Memory B cell (primary cell): ENCODE results near the gene PRTN3.
A peak's percentile ranks its signal among the peaks of the same experiment; 100 is the strongest.

Experiments
- ATAC-seq: fragments of 150-1000 bp; cut with Tn5 transposase; 2 replicates; pipeline ENCODE4 v1.10.0; 2021; ENCODE audit warnings: low read depth, mild to moderate bottlenecking, moderate library complexity
- DNase-seq, 2 donors: peaks; one replicate each; pipeline ENCODE4 v3.0.0; 2022; ENCODE audit warnings: low spot score in 2 of 2
- H3K27ac Mint-ChIP-seq: one replicate; pipeline ENCODE4 v1.8.0; 2022; ENCODE audit warnings: mild to moderate bottlenecking, moderate library complexity, mixed read lengths
- H3K27me3 Mint-ChIP-seq: one replicate; pipeline ENCODE4 v1.8.0; 2022; ENCODE audit warnings: mixed read lengths
- H3K36me3 Mint-ChIP-seq: one replicate; pipeline ENCODE4 v1.8.0; 2022; ENCODE audit warnings: mild to moderate bottlenecking, mixed read lengths
- H3K4me1 Mint-ChIP-seq: one replicate; pipeline ENCODE4 v1.8.0; 2022; ENCODE audit warnings: mixed read lengths
- H3K4me3 Mint-ChIP-seq: one replicate; pipeline ENCODE4 v1.8.0; 2022; ENCODE audit warnings: mild to moderate bottlenecking, moderate library complexity, mixed read lengths
- H3K9me3 Mint-ChIP-seq: one replicate; pipeline ENCODE4 v1.8.0; 2022; ENCODE audit warnings: mixed read lengths

Gene PRTN3

DNA sequence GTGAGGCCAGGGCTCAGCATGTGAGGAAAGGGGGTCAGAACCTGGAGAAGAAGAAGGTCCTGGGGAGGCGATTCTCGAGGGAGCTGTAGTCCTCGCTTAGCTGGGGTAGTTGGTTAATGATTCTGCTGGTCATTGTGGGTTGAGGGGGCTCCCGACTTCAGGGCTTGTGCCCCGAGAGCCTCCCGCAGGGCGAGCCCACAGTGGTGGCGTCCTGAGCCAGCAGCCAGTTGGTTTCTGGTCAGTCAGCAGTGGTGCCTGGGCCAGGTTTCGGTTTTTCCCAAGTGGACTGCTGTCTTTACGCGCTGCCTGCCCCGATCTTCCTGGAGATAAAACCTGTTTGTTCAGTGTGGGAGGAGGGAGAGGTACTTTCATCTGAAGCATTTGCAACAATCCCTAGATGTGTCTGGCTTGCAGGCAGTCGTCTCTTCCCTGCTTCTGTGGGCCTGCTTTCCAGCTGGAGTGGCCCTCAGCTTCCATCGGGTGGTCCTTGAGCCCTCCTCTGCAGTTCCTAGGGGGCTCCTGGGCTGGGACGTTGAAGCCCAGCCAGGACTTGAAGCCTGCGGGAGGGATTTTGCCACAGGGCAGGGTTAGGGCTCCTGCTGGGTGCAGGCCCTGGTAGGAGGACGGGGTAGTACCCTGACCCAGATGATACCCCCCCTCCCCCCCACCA is 40.3 kb upstream of the PRTN3 start:
- Mint-ChIP-seq H3K36me3 (peaks cover 14% of the 10 kb centered on the region), H3K27me3 (no peaks in the 10 kb centered on the region), H3K4me3 (peak overlapping the region; percentile 55), H3K9me3 (no peaks in the 10 kb centered on the region), H3K27ac (peak overlapping the region; percentile 86), H3K4me1 (peaks cover 24% of the 10 kb centered on the region)
- no peak for ATAC-seq
- no peak for DNase-seq

DNA sequence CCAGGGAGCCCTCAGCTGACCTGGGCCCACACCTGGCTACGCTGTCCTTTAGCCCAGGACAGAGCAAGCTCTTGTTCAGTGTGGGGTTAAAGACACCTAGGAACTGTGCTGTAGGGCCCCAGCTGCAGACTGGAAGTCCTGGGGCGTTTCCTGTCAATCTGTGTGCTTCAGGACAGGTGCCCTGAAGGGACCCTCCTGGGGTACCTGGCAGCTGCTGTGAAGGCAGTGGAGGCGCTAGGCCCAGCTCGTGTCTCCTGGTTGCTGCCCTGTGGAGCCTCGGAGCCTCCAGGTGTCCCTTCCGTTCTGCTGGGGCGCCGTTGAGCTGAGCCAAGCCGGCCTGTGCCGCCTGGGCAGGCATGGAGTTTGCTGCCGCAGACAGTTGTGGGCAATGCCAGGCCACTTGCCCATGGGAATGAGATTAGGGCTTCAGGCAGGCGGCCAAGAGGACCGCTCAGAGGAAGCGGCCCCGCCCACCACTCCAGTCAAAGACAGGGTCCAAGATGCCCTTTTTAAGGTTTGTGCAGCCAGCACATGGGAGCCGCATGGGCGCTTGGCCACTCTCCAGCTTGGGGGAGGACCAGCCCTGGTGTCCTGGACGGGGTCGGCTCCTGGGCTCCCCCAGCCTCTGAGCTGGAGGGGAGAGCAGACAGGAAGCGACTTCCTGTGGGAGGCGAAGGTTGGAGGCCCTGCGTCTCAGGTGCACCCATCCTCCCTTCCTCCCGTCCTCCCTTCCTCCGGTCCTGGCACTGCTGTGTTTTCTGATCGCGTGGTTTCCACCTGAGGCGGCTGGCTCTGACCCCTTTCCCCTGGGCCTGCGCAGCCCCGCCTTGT is 39.6 kb upstream of the PRTN3 start:
- Mint-ChIP-seq H3K36me3 (peaks cover 14% of the 10 kb centered on the region), H3K27me3 (no peaks in the 10 kb centered on the region), H3K27ac (peak overlapping the region; percentile 62), H3K4me3 (peak overlapping the region; percentile 24), H3K9me3 (no peaks in the 10 kb centered on the region), H3K4me1 (peaks cover 24% of the 10 kb centered on the region)
- DNase-seq (no peak), ATAC-seq (no peak)

DNA sequence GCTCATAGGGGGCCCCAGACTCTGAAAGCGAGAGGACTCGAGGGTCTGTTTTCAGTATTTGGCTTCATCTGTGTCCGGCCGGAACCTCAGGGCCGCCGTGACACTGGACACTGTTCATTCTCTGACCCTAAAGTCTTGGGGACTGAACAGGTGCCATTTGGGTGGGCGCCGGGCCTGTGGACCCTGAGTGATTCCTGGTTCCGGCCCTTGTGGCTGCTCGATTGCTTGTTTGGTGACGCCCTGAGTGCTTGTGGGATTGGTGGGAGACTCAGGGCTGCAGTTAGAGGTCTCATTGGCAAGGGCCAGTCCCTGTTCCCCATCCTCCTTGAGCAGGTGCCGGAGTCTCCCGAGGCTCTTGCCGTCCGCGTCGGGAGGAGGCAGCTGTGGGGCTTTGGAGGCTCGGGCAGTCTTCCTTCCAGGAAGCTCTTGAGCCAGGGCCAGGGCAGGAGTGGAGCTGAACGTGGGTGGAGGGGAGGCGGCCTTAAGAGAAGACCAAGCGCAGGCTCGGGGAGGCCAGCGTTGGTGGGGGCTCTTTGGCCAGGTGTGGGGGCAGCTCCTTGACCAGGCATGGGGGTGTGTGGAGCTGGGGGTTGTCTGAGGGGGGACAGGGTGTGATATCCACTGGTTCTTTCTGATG is 38.8 kb upstream of the PRTN3 start:
- Mint-ChIP-seq H3K9me3 (no peaks in the 10 kb centered on the region), H3K4me1 (peaks cover 22% of the 10 kb centered on the region), H3K27ac (peak overlapping the region; percentile 62), H3K4me3 (no peak overlapping the region), H3K27me3 (no peaks in the 10 kb centered on the region), H3K36me3 (peaks cover 17% of the 10 kb centered on the region)
- ATAC-seq, result no peak
- DNase-seq, result no peak

DNA sequence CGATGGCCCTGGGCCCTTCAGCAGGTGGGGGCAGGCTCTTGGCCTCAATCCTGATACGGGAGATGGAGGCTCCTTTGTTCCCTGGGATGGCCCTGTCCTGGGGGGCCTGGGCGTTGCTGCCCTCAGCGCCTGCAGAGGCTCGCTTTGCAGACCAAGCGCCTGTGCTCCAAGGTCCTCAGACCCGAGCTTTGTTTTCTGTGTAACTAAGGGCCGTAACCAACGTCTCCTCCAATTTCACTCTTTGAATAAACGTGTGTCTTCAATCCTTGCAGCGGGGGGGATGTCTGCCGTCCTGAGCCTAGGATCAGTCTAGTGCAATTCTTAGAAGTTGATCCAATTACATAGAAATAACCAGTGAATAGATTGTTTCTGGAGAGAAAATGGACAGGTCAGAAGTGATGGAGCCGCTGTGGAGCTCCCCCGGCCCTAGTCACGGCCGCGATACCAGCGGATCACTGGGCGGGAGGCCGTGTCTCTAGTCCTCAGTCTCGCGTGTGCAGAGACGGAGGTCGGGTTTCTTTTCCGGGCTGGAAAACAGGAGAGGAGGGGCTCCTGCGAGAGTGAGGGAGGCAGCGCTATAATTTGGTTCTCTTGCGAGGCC is 38.2 kb upstream of the PRTN3 start:
- Mint-ChIP-seq H3K36me3 (peaks cover 23% of the 10 kb centered on the region), H3K4me3 (no peak overlapping the region), H3K27me3 (no peaks in the 10 kb centered on the region), H3K27ac (no peak overlapping the region), H3K9me3 (no peaks in the 10 kb centered on the region), H3K4me1 (peaks cover 22% of the 10 kb centered on the region)
- DNase-seq, result no peak
- ATAC-seq, result no peak

DNA sequence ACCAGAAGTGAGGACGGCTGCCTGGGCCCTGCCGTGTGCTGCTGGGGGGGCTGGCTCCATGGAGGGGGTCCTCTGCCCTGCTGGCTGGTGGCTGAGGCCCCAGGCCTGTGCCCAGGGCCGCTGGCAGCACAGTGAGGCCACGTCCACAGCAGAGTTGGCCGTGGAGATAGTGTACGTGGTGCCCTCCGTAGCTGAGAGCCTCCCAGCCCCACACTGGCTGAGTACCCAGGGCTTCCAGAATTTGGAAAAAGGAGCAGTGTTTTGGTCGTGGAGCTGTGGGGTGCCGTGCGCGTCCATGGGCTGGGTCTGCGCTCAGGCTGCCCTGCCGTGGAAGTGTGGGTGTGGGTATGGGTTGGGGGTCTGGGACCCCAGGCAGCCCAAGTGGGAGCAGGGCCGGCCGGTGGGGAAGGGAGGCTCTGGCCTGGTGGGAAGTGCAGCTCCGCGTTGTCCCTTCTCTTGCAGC is 37.7 kb upstream of the PRTN3 start:
- Mint-ChIP-seq H3K4me1 (peaks cover 24% of the 10 kb centered on the region), H3K9me3 (no peaks in the 10 kb centered on the region)
- ATAC-seq, result no peak

DNA sequence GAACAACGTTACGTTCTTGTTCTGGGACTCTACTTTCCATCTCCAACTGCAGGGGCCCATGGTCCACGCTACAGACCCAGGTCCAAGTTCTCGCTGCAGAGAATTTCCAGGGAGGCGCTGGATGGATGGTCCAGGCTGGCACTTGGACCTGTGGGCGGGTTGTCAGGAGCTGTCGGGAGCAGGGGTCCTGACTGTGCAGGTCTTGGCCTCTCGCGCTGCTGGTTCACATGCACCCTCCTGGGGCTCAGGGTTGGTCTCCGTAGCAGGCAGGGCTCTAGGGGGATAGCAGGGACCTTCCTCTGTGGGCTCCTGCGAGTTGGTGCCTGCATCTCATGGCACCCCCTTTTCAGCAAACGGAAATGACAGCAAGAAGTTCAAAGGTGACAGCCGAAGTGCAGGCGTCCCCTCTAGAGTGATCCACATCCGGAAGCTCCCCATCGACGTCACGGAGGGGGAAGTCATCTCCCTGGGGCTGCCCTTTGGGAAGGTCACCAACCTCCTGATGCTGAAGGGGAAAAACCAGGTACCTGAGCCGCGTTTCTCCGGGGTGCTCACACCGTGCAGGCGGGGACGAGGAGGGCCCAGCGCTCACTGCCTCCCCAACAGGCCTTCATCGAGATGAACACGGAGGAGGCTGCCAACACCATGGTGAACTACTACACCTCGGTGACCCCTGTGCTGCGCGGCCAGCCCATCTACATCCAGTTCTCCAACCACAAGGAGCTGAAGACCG is 36.9 kb upstream of the PRTN3 start:
- H3K9me3 Mint-ChIP-seq, result no peaks in the 10 kb centered on the region
- peaks cover 26% of the 10 kb centered on the region for H3K36me3 Mint-ChIP-seq
- H3K4me1 Mint-ChIP-seq, result peaks cover 24% of the 10 kb centered on the region
- ATAC-seq (no peak), DNase-seq (no peak)
- no peak overlapping the region for H3K4me3 Mint-ChIP-seq
- H3K27me3 Mint-ChIP-seq, result no peaks in the 10 kb centered on the region
- no peak overlapping the region for H3K27ac Mint-ChIP-seq

More for the DNA sequence above, 37.7 kb upstream of the PRTN3 start:
- Mint-ChIP-seq H3K4me3 (no peak overlapping the region), H3K27me3 (no peaks in the 10 kb centered on the region), H3K36me3 (peaks cover 27% of the 10 kb centered on the region), H3K27ac (no peak overlapping the region)
- no peak for DNase-seq

DNA sequence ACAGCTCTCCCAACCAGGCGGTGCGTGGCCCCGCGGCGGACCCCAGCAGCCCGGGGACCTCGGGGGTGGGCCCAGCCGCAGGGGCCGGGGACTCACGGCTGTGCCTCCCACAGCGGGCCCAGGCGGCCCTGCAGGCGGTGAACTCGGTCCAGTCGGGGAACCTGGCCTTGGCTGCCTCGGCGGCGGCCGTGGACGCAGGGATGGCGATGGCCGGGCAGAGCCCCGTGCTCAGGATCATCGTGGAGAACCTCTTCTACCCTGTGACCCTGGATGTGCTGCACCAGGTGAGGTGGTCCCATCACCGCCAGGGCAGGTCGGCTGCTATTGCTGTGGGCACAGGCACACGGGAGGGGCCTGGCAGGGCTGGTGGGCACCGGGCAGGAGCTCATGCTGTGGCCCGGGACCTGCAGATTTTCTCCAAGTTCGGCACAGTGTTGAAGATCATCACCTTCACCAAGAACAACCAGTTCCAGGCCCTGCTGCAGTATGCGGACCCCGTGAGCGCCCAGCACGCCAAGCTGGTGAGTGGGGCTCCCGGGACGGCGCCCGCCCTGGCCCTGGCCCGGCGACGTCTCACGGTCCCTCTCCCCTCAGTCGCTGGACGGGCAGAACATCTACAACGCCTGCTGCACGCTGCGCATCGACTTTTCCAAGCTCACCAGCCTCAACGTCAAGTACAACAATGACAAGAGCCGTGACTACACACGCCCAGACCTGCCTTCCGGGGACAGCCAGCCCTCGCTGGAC is 36.2 kb upstream of the PRTN3 start:
- Mint-ChIP-seq H3K4me1 (peaks cover 18% of the 10 kb centered on the region), H3K27ac (no peak overlapping the region), H3K36me3 (peaks cover 25% of the 10 kb centered on the region), H3K4me3 (no peak overlapping the region), H3K9me3 (no peaks in the 10 kb centered on the region), H3K27me3 (no peaks in the 10 kb centered on the region)
- ATAC-seq (no peak), DNase-seq (no peak)

DNA sequence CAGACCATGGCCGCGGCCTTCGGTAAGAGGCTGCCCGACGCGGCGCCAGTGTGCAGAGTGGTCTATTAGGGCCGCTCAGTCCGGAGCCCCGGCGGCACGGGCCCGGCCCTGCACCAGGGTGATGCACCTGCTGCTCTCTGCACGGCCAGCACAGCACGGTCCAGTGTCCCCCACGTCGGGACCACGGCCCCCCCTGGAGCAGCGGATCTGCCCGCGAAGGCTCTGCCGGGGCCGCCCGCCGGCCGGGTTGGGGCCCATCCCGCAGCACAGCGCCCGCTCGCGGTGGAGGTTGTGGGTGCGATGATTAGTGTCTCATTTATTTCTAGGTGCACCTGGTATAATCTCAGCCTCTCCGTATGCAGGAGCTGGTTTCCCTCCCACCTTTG is 35.6 kb upstream of the PRTN3 start:
- H3K27ac Mint-ChIP-seq, result no peak overlapping the region
- H3K36me3 Mint-ChIP-seq, result peaks cover 21% of the 10 kb centered on the region
- no peak for ATAC-seq
- H3K27me3 Mint-ChIP-seq, result no peaks in the 10 kb centered on the region
- H3K9me3 Mint-ChIP-seq, result no peaks in the 10 kb centered on the region
- no peak for DNase-seq
- H3K4me3 Mint-ChIP-seq, result no peak overlapping the region
- H3K4me1 Mint-ChIP-seq, result peaks cover 15% of the 10 kb centered on the region

DNA sequence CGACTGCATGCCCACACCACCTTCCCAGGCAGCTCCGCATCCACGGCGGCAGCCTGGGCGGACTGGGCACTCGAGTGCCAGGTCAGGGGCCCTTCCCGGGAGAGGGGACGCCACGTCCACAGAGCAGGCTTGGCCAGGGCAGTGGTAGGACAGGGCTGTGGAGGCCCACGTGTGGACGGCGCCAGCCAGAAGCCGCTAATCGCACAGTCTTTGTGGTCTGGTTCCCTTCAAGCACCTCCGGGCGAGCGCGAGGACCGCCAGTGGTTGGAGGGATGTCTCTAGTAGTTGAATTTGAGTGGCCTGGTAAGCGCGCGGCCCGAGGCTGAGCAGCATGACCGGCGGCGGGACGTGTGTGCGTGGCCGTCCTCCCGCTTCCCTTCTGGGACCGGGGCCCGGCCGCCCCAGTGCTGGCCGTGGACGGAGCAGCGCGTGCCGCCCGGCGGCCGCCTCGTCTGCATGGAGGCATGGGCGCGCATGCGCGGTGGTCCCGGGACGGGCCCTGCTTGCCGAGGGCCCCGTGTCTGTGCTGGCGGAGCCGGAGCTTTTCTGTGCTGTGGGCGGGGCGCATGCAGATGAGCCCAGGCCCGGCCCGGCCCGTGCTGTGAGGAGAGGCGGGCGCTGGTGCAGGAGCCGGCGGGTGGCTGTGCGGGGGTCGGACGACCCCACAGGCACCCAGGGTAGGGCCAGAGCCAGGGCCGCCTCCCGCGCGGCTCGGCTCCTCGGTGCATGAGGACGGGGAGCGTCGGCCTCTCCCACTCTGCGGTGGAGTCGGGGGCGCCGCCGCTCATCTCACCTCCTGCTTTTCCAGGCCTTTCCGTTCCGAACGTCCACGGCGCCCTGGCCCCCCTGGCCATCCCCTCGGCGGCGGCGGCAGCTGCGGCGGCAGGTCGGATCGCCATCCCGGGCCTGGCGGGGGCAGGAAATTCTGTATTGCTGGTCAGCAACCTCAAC is 34.9 kb upstream of the PRTN3 start:
- no peak for DNase-seq
- no peaks in the 10 kb centered on the region for H3K9me3 Mint-ChIP-seq
- H3K27me3 Mint-ChIP-seq, result no peaks in the 10 kb centered on the region
- no peak overlapping the region for H3K4me3 Mint-ChIP-seq
- H3K36me3 Mint-ChIP-seq, result peaks cover 23% of the 10 kb centered on the region
- H3K4me1 Mint-ChIP-seq, result peaks cover 10% of the 10 kb centered on the region
- H3K27ac Mint-ChIP-seq, result no peak overlapping the region
- no peak for ATAC-seq

DNA sequence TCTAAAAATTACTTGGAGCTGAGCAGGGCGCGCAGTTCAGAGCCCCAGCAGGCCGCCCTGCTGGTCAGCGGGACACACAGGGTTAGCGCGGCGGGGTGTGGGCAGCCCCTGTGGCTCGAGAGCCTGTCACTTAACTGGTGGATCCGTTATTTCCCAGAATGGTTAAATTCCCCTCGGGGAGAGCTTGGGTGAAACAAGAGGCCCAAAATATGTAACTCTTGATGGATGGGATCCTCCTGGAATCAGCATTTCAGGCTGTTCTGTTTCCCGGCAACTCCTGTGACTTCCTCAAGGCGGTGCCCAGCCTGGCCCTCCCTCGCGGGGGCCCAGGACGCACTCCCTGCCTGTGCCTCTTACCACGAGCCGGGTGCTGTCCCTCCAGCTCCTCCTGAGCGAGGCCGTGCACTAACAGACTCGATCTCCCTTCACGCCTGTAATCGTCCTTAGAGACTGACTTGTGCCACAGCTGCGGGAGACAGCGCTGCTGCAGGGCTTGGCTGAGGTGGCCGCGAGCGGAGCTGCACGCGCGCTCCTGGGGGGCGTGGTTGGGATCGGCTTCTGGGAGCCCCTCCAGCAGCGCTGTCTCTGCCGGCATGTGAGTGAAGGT is 33.9 kb upstream of the PRTN3 start:
- Mint-ChIP-seq H3K27ac (no peak overlapping the region), H3K4me3 (no peak overlapping the region), H3K27me3 (no peaks in the 10 kb centered on the region), H3K4me1 (peaks cover 6% of the 10 kb centered on the region), H3K36me3 (peaks cover 24% of the 10 kb centered on the region), H3K9me3 (no peaks in the 10 kb centered on the region)
- no peak for DNase-seq
- ATAC-seq, result no peak

DNA sequence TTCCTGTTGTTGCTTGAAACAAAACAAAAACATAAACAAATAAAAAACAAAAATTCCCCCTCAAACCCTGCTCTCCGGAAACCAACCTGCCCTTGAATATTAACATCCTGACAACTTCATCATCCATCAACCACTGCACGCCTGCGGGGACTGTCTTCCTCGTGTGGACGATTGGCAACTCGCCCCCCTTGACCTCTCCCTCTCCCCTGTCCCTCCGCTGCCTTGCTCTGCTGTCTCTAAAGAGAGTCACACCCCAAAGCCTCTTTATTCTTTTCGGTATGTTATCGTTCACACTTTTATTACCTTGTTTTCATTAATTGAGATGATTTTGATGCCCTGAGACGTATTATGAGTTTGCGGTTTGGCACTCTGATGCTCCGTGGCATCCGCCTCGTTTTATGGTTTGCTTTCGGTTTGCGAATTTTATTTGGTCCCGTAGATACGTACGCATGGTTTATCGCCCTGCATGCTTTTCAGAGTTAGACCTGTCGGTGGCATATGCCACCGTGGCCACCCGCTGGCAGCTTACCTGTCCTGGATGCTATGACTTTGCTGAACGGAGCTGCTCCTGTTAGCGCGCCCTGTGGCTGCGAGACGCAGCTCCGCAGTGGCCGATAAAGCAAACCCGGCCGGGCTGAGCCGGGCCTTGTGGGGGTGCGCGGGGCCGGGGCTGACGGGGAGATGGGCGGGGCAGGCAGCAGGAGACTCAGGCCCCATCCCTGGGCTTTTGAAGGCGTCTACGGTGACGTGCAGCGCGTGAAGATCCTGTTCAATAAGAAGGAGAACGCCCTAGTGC is 33.0 kb upstream of the PRTN3 start:
- Mint-ChIP-seq H3K27me3 (no peaks in the 10 kb centered on the region), H3K9me3 (no peaks in the 10 kb centered on the region), H3K27ac (peak overlapping the region; percentile 28), H3K4me3 (no peak overlapping the region), H3K36me3 (peaks cover 23% of the 10 kb centered on the region), H3K4me1 (peaks cover 3% of the 10 kb centered on the region)
- ATAC-seq (no peak), DNase-seq (no peak)
